ENCODE measurements around the gene CDK6. TPM values are rescaled to one million over a fixed set of nuclear protein-coding genes. Genes with fewer than 3 reads are reported as not detected.
A peak's percentile ranks its signal among the peaks of the same experiment; 100 is the strongest.

Gene CDK6
- total RNA-seq, 4 donors from 2014 or later = 22.2 to 45.4 (median 36.4) TPM

DNA sequence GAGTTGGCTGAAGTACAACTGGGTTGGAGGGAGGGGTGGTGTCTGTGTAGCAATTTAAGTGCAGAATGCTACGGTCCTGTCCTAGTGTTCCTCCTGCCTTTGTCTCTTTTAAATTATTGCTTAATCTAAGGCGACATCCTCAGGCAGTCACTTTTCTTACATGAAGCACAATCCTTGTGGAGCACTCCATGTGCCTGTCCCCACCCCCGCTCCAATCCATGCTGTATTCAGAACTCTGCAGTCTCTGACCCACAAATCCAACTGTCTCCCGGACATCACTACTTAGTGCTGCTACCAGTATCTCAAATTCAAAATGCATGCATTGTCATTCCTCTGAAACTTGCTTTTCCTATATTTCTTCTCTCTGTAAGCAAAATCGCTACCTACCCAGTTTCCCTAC is 154.7 kb downstream of the CDK6 start:
- Histone ChIP-seq H3K4me1 (peaks cover 34 to 62% (median 47%) of the 10 kb centered on the region in 4 donors), H3K36me3 (no peaks in the 10 kb centered on the region), H3K27ac (replicated peaks in 1 of 4) (peak overlapping the region; percentile 53 to 65 (median 61)), H3K4me3 (no peak overlapping the region), H3K9me3 (no peaks in the 10 kb centered on the region), H3K27me3 (no peaks in the 10 kb centered on the region)
- intact Hi-C loops (cut with DNase I) = loop anchor here (10.0 kb wide), 1 partner anchor 373 kb away; no protein-coding TSS in a partner anchor
- TF ChIP-seq POLR2A (IDR thresholded peaks at IDR 0.05; ENCODE audit: low read depth) = no peak
- TF ChIP-seq, protein P1, sequence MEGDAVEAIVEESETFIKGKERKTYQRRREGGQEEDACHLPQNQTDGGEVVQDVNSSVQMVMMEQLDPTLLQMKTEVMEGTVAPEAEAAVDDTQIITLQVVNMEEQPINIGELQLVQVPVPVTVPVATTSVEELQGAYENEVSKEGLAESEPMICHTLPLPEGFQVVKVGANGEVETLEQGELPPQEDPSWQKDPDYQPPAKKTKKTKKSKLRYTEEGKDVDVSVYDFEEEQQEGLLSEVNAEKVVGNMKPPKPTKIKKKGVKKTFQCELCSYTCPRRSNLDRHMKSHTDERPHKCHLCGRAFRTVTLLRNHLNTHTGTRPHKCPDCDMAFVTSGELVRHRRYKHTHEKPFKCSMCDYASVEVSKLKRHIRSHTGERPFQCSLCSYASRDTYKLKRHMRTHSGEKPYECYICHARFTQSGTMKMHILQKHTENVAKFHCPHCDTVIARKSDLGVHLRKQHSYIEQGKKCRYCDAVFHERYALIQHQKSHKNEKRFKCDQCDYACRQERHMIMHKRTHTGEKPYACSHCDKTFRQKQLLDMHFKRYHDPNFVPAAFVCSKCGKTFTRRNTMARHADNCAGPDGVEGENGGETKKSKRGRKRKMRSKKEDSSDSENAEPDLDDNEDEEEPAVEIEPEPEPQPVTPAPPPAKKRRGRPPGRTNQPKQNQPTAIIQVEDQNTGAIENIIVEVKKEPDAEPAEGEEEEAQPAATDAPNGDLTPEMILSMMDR (IDR thresholded peaks at IDR 0.05) = no peak
- TF ChIP-seq POLR2AphosphoS5 (IDR thresholded peaks at IDR 0.05) = no peak
- no peak for TF ChIP-seq EP300 (IDR thresholded peaks at IDR 0.05)
- no peak for DNase-seq (ENCODE audit: extremely low spot score)
- WGBS = 87% methylated on average over 5 of the region's 5 CpGs

DNA sequence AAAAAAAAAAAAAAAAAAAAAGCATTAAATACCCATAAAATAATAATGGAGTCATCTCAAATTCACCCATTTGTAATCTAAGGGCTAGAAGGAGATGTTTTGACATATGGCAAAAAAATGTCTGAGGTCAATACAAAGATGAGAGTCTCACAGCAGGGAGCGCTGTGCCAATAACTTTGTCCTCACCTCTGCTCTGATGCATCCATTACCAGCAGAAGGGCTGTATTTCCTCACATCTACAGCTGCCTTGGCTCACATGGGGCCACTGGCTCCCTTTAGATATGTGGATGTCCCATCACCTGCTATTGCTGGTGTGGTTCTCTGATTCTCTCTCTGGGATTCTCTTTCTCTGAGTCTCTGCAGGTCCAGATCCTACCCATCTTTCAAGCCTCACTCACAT is 155.9 kb downstream of the CDK6 start:
- TF ChIP-seq POLR2AphosphoS5 (IDR thresholded peaks at IDR 0.05) (no peak), POLR2A (IDR thresholded peaks at IDR 0.05; ENCODE audit: low read depth) (no peak), EP300 (IDR thresholded peaks at IDR 0.05) (no peak)
- no peak overlapping the region for H3K4me3 ChIP-seq
- no peaks in the 10 kb centered on the region for H3K36me3 ChIP-seq
- H3K27me3 ChIP-seq = no peaks in the 10 kb centered on the region
- WGBS = 95% methylated on average over 1 of the region's 1 CpG
- no peak for DNase-seq (ENCODE audit: extremely low spot score)
- peak overlapping the region in 1 of 4 donors; percentile 53 for H3K27ac ChIP-seq (replicated peaks in 1 of 4)
- no peaks in the 10 kb centered on the region for H3K9me3 ChIP-seq
- intact Hi-C loops (cut with DNase I) = loop anchor here (10.0 kb wide), 1 partner anchor 374 kb away; no protein-coding TSS in a partner anchor
- peaks cover 34 to 60% (median 47%) of the 10 kb centered on the region in 4 donors for H3K4me1 ChIP-seq

DNA sequence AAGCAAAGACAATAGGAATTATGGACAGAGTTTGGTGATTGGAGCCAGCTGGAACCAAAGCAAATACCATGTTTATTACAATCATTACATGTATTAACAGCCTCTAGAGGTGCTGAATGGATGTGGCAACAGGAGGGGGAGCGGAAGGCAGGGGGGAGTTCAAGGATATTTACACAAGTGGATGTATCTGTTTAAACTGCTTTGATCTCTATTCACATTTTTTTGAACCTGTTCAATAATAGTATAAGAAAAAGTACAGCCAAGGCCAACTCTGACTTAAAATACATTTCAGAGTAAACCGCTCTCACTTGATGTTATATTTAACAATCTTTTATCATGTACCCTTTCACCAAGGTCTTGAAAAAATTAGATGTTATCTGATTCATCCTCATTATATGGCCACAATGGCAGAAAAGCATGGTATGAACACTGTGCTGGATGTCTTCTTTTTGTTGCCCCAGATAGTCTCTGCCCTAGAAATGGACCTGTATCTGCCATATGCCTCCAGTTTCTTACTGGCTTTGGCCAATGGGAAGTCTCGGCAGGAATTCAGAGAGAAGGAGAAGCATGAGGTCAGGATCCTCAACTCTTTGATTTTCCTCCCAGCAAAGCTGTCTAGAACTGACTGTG is 158.0 kb downstream of the CDK6 start:
- TF ChIP-seq POLR2AphosphoS5 (IDR thresholded peaks at IDR 0.05) (no peak), POLR2A (IDR thresholded peaks at IDR 0.05; ENCODE audit: low read depth) (no peak), EP300 (IDR thresholded peaks at IDR 0.05) (no peak)
- TF ChIP-seq, protein P1 (IDR thresholded peaks at IDR 0.05) = no peak
- H3K9me3 ChIP-seq = no peaks in the 10 kb centered on the region
- no peaks in the 10 kb centered on the region for H3K36me3 ChIP-seq
- no peaks in the 10 kb centered on the region for H3K27me3 ChIP-seq
- no peak overlapping the region for H3K4me3 ChIP-seq
- WGBS = 82% methylated on average over 3 of the region's 3 CpGs
- H3K27ac ChIP-seq (replicated peaks in 1 of 4) = no peak overlapping the region
- DNase-seq (ENCODE audit: extremely low spot score) = no peak
- intact Hi-C loops (cut with DNase I) = no loop called here
- H3K4me1 ChIP-seq = peaks cover 26 to 42% (median 39%) of the 10 kb centered on the region in 4 donors

DNA sequence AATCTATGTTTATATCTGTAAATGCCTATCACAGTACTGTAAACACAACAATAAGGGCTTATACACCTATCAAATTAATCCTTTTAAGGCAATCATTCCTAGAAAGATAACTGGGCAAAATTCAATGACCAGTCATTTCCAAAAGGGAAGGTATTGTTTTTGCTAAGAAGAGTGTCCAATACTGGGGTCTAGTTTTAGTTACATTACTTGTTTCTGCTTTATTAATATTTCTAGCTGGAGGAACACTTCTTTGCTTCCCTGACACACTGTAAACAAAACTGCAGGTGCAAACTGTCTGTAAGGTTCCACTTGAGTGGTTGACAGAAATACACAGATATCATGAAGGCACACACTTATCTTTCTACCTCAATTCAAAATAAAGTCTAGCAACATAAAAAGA is 162.0 kb downstream of the CDK6 start:
- Histone ChIP-seq H3K4me1 (peaks cover 13 to 26% (median 20%) of the 10 kb centered on the region in 4 donors), H3K27me3 (no peaks in the 10 kb centered on the region), H3K9me3 (no peaks in the 10 kb centered on the region), H3K4me3 (no peak overlapping the region), H3K36me3 (peaks cover 0 to 5% (median 0%) of the 10 kb centered on the region in 4 donors), H3K27ac (replicated peaks in 1 of 4) (no peak overlapping the region)
- DNase-seq (ENCODE audit: extremely low spot score) = no peak
- no peak for TF ChIP-seq POLR2A (IDR thresholded peaks at IDR 0.05; ENCODE audit: low read depth)
- no peak for TF ChIP-seq EP300 (IDR thresholded peaks at IDR 0.05)
- TF ChIP-seq, protein P1 (IDR thresholded peaks at IDR 0.05) = no peak
- TF ChIP-seq POLR2AphosphoS5 (IDR thresholded peaks at IDR 0.05) = no peak
- intact Hi-C loops (cut with DNase I) = no loop called here

DNA sequence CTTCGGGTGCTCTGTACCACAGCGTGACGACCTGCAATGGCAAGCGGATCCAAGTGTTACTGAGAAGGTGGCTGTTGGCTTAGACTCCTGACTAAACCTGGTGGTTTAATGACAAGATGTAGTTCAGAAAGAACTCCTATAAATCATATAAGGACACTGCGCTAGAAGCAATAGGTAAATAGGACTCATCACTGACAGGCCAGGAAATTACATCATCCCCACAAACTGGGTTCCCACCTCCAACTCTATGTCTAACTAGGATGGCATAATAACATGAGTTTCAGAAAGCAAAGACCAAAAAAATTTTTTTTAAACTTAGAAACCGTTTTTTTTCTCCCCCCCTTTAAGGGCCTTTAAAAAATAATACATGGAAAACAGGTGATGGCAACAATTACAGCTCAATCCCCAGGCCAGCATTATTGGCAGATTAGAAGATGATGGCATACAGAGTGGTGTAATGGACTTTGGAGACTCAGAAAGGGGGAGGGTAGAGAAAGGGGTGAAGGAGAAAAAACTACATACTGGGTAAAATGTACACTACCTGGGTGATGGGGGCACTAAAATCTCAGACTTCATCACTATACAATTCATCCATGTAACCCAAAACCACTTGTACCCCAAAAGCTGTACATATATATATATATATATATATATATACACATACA is 164.7 kb downstream of the CDK6 start:
- TF ChIP-seq POLR2A (IDR thresholded peaks at IDR 0.05; ENCODE audit: low read depth) = no peak
- TF ChIP-seq EP300 (IDR thresholded peaks at IDR 0.05) = no peak
- TF ChIP-seq, protein P1 (IDR thresholded peaks at IDR 0.05) = no peak
- no peak for TF ChIP-seq POLR2AphosphoS5 (IDR thresholded peaks at IDR 0.05)
- intact Hi-C loops (cut with DNase I) = no loop called here
- peaks cover 5 to 22% (median 8%) of the 10 kb centered on the region in 4 donors for H3K4me1 ChIP-seq
- no peak overlapping the region for H3K27ac ChIP-seq (replicated peaks in 1 of 4)
- no peak for DNase-seq (ENCODE audit: extremely low spot score)
- no peaks in the 10 kb centered on the region for H3K27me3 ChIP-seq
- no peak overlapping the region for H3K4me3 ChIP-seq
- no peaks in the 10 kb centered on the region for H3K9me3 ChIP-seq
- 93% methylated on average over 6 of the region's 6 CpGs for WGBS
- H3K36me3 ChIP-seq = peaks cover 0 to 5% (median 0%) of the 10 kb centered on the region in 4 donors
